CD4-positive, CD25-positive, alpha-beta regulatory T cell (primary cell): ENCODE measurements around the gene HCFC2. TPM values are rescaled to one million over a fixed set of nuclear protein-coding genes. Genes with fewer than 3 reads are reported as not detected.
"Not testable (repeated sequence)": the region's sequence is repeated elsewhere in the genome, so short reads cannot be mapped to it uniquely, and the experiment has no call there.

Experiments used
- ATAC-seq, 2 donors: fragments of 150-1000 bp; cut with Tn5 transposase; one replicate each; pipeline ENCODE4 v1.10.0; 2021; ENCODE audit warnings: low read depth in 2 of 2, moderate number of reproducible peaks in 2 of 2, moderate library complexity in 1 of 2
- DNase-seq, 3 donors: peaks; one replicate each; pipeline versions ENCODE4 v3.0.0 to v3.0.0-alpha.2; 2012 to 2022; ENCODE audit warnings: mixed read lengths in 1 of 3
- H3K27ac ChIP-seq: one replicate; pipeline ENCODE4 v1.7.0; 2013; ENCODE audit warnings: mild to moderate bottlenecking, low read length; ENCODE audit not compliant: insufficient read depth, poor library complexity, severe bottlenecking
- H3K27me3 ChIP-seq: one replicate; pipeline ENCODE4 v1.7.0; 2013; ENCODE audit warnings: low read length; ENCODE audit not compliant: control insufficient read depth, insufficient read depth
- H3K36me3 ChIP-seq: one replicate; pipeline ENCODE4 v1.7.0; 2013; ENCODE audit warnings: mild to moderate bottlenecking, low read length, moderate library complexity; ENCODE audit not compliant: control insufficient read depth, insufficient read depth
- H3K4me1 ChIP-seq: 2 replicates; pipeline ENCODE4 v1.7.0; 2013; ENCODE audit warnings: mild to moderate bottlenecking, low read length; ENCODE audit not compliant: insufficient read depth, control insufficient read depth, poor library complexity, severe bottlenecking
- H3K4me3 ChIP-seq: one replicate; pipeline ENCODE4 v1.7.0; 2013; ENCODE audit warnings: low read depth, mild to moderate bottlenecking, low read length, moderate library complexity
- H3K9me3 ChIP-seq, 2 experiments: 1 replicate in 1 of 2; 2 replicates in 1 of 2; pipeline ENCODE4 v1.7.0; 2013; ENCODE audit warnings: low read length in 2 of 2, mild to moderate bottlenecking in 1 of 2, moderate library complexity in 1 of 2; ENCODE audit not compliant: control insufficient read depth in 2 of 2
- H3K27ac Mint-ChIP-seq, 3 donors: one replicate each; pipeline ENCODE4 v1.8.0; 2020 to 2022; ENCODE audit warnings: mild to moderate bottlenecking in 3 of 3, mixed read lengths in 3 of 3, moderate library complexity in 2 of 3
- H3K27me3 Mint-ChIP-seq: one replicate; pipeline ENCODE4 v1.8.0; 2022; ENCODE audit warnings: mild to moderate bottlenecking, mixed read lengths
- H3K36me3 Mint-ChIP-seq: one replicate; pipeline ENCODE4 v1.8.0; 2020; ENCODE audit warnings: mixed read lengths
- H3K4me1 Mint-ChIP-seq, 4 donors: one replicate each; pipeline ENCODE4 v1.8.0; 2020 to 2022; ENCODE audit warnings: mixed read lengths in 4 of 4, mild to moderate bottlenecking in 1 of 4
- H3K4me3 Mint-ChIP-seq, 4 donors: one replicate each; pipeline ENCODE4 v1.8.0; 2020 to 2022; ENCODE audit warnings: mild to moderate bottlenecking in 4 of 4, mixed read lengths in 4 of 4, moderate library complexity in 3 of 4
- H3K9me3 Mint-ChIP-seq, 7 donors: one replicate each; pipeline ENCODE4 v1.8.0; 2020 to 2022; ENCODE audit warnings: mixed read lengths in 7 of 7, mild to moderate bottlenecking in 3 of 7, moderate library complexity in 2 of 7
- polyA plus RNA-seq, 4 donors: library from polyadenylated mRNA; unstranded; fragments of 300-500 nt; fragmentation: Illumina TruSeq; gene quantifications; one replicate each; pipeline ENCODE4 v1.2.3, GENCODE V29; 2021
- total RNA-seq: library from RNA; stranded (reverse); gene quantifications from one replicate; pipeline ENCODE4 v1.2.3, GENCODE V29; 2022

Gene HCFC2
- total and polyA plus RNA-seq, 5 donors from 2014 or later: 5.1 to 14.9 (median 8.0) TPM

DNA sequence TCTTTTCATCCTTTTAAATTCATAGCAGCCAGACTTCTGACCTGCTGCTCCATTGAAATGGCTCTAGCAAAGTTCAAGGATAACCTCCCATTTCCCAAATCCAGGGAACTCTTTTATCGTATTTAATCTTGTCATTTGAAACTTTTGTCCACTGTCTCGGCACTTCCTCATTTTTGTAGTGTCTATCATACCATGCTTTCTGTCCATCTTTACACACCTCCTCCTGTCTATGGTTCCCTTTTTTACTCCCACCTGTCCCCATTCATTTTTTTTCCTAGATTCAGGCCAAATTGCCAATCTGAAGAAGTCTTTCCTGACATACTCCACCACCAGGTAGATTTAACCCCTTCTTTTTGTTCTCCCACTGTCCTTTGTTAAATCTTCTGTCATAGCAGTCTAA, 42.6 kb downstream of the HCFC2 start:
- no peaks in the 10 kb centered on the region for H3K27me3 Mint-ChIP-seq
- H3K4me3 Mint-ChIP-seq: no peak overlapping the region
- H3K9me3 Mint-ChIP-seq: no peaks in the 10 kb centered on the region
- no peaks in the 10 kb centered on the region for H3K27me3 ChIP-seq
- peaks cover 19% of the 10 kb centered on the region for H3K36me3 Mint-ChIP-seq
- no peak for DNase-seq
- H3K4me3 ChIP-seq: no peak overlapping the region
- H3K4me1 Mint-ChIP-seq: peaks cover 7 to 16% (median 10%) of the 10 kb centered on the region in 4 donors
- no peaks in the 10 kb centered on the region for H3K9me3 ChIP-seq
- no peaks in the 10 kb centered on the region for H3K4me1 ChIP-seq
- H3K36me3 ChIP-seq: peaks cover 22% of the 10 kb centered on the region
- no peak for ATAC-seq
- no peak overlapping the region for H3K27ac ChIP-seq
- no peak overlapping the region for H3K27ac Mint-ChIP-seq

DNA sequence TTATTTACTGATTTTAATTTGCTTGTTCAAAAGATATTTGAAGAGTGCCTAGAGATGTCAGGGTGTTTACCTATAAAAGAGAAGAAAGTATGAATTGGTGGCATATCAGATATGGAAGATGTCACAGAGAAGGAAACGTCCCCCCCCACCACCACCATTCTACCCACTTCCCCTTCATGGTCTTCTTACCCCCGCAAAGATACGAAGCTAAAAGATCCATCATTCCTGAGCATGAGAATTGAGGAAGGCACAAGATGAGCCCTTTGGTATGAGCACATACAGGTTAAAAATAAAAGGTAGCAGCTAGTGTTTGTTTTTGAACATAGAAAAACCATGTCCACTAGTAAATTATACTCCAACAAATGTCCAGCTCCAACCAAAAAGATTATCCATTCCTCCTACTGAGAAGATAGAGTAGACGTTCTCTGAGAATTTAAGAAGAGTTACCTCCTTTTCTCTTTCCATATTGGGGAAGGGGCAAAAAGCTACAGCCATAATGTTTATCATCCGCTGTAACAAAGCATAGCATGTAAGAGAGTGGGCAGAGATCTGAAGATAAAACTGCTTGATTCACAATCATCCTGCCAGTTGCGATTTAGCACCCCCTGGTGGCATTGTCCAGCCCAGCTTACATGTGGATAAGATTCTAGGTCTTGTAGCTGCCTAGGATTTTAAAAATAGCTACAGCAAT, 44.6 kb downstream of the HCFC2 start:
- peak; percentile 96 for ATAC-seq
- no peaks in the 10 kb centered on the region for H3K27me3 Mint-ChIP-seq
- no peaks in the 10 kb centered on the region for H3K27me3 ChIP-seq

DNA sequence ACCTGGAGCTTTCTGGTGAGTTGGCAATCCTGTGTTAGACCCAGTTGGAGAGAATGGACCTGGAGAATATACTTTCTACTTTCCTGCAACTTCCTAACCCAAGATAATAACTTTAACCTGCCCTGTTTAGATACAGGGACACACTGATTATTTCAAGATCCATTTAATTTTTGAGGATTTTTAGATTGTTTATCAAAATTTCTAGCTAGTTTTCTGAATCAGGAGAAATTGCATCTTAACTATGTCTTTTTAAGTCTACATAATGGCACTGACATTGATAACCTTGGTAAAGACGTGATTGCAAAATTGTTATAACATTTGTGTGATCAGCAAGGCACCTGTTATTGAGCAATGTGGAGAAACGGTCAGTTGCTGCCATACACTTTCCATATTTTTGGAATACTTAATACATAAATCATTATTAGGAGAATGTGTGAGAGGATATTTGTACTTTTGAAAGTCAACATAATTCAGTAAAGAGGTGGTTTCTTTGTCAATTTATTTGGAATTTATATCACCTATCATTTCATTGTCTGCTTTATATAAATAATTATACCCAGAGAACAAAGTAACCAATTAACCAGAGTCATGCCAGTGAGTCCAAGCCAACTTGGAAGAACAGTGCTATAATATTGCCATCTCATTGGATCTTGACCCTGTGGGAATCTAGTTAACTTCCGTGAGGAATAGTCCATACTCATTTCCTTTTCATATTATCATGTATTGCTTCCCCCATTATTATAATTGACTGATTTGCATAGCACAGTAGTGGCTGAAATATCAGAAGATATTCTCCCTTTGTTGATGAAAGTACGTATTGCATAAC, 45.3 kb downstream of the HCFC2 start:
- H3K4me1 ChIP-seq: no peaks in the 10 kb centered on the region
- H3K36me3 ChIP-seq: peaks cover 7% of the 10 kb centered on the region
- H3K4me3 ChIP-seq: no peak overlapping the region
- no peaks in the 10 kb centered on the region for H3K27me3 ChIP-seq
- H3K27ac ChIP-seq: no peak overlapping the region
- DNase-seq: no peak
- Mint-ChIP-seq H3K27ac (peak overlapping the region in 1 of 3 donors; percentile 16), H3K27me3 (no peaks in the 10 kb centered on the region), H3K36me3 (peaks cover 10% of the 10 kb centered on the region), H3K4me1 (peaks cover 9 to 16% (median 12%) of the 10 kb centered on the region in 4 donors), H3K9me3 (no peaks in the 10 kb centered on the region), H3K4me3 (no peak overlapping the region)
- H3K9me3 ChIP-seq: no peaks in the 10 kb centered on the region
- no peak for ATAC-seq

More for the DNA sequence above, 44.6 kb downstream of the HCFC2 start:
- Mint-ChIP-seq H3K4me3 (no peak overlapping the region), H3K4me1 (peaks cover 7 to 16% (median 10%) of the 10 kb centered on the region in 4 donors), H3K36me3 (peaks cover 10% of the 10 kb centered on the region), H3K27ac (peak overlapping the region in 2 of 3 donors; percentile 14 to 16), H3K9me3 (no peaks in the 10 kb centered on the region)
- Histone ChIP-seq H3K4me1 (no peaks in the 10 kb centered on the region), H3K27ac (no peak overlapping the region), H3K4me3 (no peak overlapping the region), H3K9me3 (no peaks in the 10 kb centered on the region), H3K36me3 (peaks cover 7% of the 10 kb centered on the region)
- peak; percentile 66 to 91 (median 81) for DNase-seq

DNA sequence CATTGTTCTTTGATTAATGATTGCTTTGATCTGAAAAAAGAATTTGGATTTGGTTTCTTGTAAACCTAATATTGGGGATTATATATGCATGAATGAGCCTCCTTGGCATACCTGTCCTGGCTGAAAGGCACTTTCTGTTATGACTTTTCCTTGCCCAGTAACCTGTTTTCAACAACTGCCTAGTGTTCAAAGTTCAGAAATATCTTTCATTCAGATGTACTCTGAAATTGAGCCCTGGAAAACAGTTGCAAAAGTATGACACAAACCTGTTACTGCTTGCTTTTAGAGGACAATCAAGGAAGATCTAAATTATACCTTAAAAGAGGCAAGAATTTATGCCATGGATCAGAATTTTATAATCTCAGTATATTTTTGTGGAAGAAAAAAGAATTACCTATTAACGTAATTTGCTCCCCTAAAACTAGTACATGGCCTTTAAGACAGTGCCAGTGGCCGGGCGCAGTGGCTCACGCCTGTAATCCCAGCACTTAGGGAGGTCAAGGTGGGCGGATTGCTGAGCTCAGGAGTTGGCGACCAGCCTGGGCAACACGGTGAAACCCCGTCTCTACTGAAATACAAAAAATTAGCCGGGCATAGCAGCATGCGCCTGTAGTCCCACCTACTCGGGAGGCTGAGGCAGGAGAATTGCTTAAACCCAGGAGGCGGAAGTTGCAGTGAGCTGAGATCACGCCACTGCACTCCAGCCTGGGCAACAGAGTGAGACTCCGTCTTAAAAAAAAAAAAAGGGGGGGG, 50.7 kb downstream of the HCFC2 start:
- not testable (repeated sequence) for H3K27ac ChIP-seq, H3K4me3 ChIP-seq, H3K9me3 Mint-ChIP-seq, H3K27me3 Mint-ChIP-seq, H3K36me3 Mint-ChIP-seq, H3K4me1 ChIP-seq, H3K9me3 ChIP-seq, H3K27me3 ChIP-seq, DNase-seq, ATAC-seq, H3K4me3 Mint-ChIP-seq
- peaks cover 0 to 15% (median 7%) of the 10 kb centered on the region in 4 donors for H3K4me1 Mint-ChIP-seq
- H3K36me3 ChIP-seq: peaks cover 29% of the 10 kb centered on the region
- peak overlapping the region in 2 of 3 donors; percentile 9 to 25 for H3K27ac Mint-ChIP-seq

DNA sequence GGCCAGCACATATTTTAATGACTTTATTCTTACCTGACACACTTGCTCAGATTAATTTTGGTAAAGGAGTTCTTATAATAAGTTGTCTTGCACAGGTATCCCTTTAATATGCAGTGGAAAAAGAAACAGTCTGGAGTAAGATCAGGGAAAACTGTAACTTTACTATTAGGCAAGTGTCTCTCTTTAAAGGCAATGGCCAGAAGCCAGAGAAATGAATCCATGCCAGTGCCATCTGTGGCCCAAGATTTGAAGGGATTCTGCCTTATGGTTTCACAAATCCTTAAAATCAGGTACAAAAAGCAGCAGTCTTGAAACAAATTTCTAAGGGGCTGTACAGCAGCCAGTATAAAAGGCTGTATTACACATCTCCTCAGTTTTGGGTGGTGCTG, 51.2 kb downstream of the HCFC2 start:
- Histone ChIP-seq H3K27me3 (no peaks in the 10 kb centered on the region), H3K36me3 (peaks cover 34% of the 10 kb centered on the region), H3K4me3 (no peak overlapping the region), H3K4me1 (no peaks in the 10 kb centered on the region), H3K9me3 (no peaks in the 10 kb centered on the region), H3K27ac (no peak overlapping the region)
- Mint-ChIP-seq H3K4me1 (peaks cover 0 to 15% (median 8%) of the 10 kb centered on the region in 4 donors), H3K9me3 (no peaks in the 10 kb centered on the region), H3K27ac (peak overlapping the region in 1 of 3 donors; percentile 79), H3K27me3 (no peaks in the 10 kb centered on the region), H3K36me3 (peaks cover 13% of the 10 kb centered on the region), H3K4me3 (no peak overlapping the region)
- ATAC-seq: no peak
- DNase-seq: no peak

DNA sequence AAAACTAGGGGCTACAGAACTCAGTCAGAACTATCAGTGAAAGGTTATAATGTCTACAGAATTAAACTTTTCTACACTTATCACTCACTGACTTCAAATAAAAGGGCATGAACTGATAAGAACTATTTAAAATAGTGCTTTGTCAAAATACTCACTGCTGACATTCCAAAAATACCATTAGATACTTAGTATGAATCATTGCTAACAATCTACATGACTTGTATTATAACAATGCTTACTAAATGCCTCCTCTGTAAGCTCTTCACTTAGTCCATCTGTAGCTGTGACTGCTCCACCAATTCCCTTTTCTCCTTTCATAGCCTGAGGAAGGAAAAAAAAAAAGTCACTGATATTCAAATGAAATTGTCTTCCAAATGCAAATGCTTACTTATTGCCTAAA, 56.7 kb downstream of the HCFC2 start:
- H3K27ac Mint-ChIP-seq: no peak overlapping the region
- Histone ChIP-seq H3K4me1 (no peaks in the 10 kb centered on the region), H3K27ac (no peak overlapping the region), H3K4me3 (no peak overlapping the region), H3K27me3 (no peaks in the 10 kb centered on the region), H3K36me3 (peaks cover 76% of the 10 kb centered on the region), H3K9me3 (no peaks in the 10 kb centered on the region)
- peaks cover 0 to 14% (median 6%) of the 10 kb centered on the region in 4 donors for H3K4me1 Mint-ChIP-seq
- H3K27me3 Mint-ChIP-seq: no peaks in the 10 kb centered on the region
- no peaks in the 10 kb centered on the region for H3K9me3 Mint-ChIP-seq
- H3K36me3 Mint-ChIP-seq: peaks cover 31% of the 10 kb centered on the region
- ATAC-seq (no peak), DNase-seq (no peak)
- H3K4me3 Mint-ChIP-seq: no peak overlapping the region

DNA sequence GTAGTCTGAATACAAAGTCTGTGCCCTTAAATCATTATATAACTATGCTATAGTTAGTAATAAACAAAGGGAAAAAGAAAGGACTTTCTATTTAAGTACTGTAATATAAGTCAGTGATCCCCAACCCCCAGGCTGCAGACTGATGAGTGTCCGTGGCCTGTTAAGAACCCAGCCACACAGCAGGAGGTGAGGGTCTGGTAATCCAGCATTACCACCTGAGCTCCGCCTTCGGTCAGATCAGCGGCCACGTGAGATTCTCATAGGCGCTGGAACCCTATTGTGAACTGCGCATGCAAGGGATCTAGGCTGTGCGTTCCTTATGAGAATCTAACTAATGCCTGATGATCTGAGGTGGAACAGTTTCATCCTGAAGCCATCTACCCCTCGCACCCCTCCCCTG, 58.0 kb downstream of the HCFC2 start:
- no peaks in the 10 kb centered on the region for H3K27me3 ChIP-seq
- H3K36me3 ChIP-seq: peaks cover 81% of the 10 kb centered on the region
- Mint-ChIP-seq H3K36me3 (peaks cover 37% of the 10 kb centered on the region), H3K27me3 (no peaks in the 10 kb centered on the region), H3K4me3 (no peak overlapping the region), H3K9me3 (no peaks in the 10 kb centered on the region), H3K4me1 (peaks cover 0 to 20% (median 6%) of the 10 kb centered on the region in 4 donors), H3K27ac (no peak overlapping the region)
- H3K4me1 ChIP-seq: no peaks in the 10 kb centered on the region
- H3K27ac ChIP-seq: no peak overlapping the region
- no peak for DNase-seq
- no peak overlapping the region for H3K4me3 ChIP-seq
- ATAC-seq: no peak
- no peaks in the 10 kb centered on the region for H3K9me3 ChIP-seq
